HuH-7 (cell line): Measurements from ENCODE around the gene PIH1D1.

Experiments
- DNase-seq: peaks from one replicate; pipeline ENCODE4 v3.0.0; 2011; ENCODE audit warnings: low spot score

Gene PIH1D1

DNA sequence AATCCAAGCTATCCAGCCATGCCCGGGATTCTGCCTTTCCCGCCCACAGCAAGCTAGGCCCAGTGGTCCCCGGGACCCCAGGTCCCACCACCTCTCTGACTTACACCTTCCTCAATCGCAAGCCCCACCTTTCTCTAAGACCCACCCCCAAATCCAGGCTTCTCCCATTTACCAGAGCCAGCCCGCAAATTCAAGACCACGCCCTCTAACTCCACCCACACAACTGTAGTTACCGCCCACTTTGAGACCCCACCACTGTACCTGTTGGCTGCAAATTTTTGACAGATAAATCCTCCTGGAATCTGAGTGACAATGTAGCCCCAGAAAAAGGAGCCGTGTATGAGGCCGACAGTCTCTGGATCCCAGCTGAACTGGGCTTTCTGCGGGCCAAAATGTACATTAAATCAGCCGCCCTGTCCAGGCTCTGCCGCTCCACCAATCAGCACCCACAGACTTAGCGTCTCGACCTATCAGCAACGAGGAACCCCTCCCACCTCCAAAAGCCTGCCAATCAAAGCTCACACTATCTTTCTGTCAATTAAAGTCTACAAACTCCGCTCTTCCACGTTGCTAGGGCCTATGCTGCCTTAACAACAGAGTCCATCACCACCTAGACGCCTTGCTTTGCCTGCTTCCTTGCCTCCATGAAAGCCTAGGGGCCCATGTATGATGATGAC lies 16.6 kb downstream of the PIH1D1 start:
- DNase-seq, result no peak

- DNase-seq, result no peak
These were observed 18.2 kb downstream of the PIH1D1 start for GRCh38 chr19:49433240-49433901.

- no peak for DNase-seq
These were observed 19.2 kb downstream of the PIH1D1 start for GRCh38 chr19:49432141-49433073.

DNA sequence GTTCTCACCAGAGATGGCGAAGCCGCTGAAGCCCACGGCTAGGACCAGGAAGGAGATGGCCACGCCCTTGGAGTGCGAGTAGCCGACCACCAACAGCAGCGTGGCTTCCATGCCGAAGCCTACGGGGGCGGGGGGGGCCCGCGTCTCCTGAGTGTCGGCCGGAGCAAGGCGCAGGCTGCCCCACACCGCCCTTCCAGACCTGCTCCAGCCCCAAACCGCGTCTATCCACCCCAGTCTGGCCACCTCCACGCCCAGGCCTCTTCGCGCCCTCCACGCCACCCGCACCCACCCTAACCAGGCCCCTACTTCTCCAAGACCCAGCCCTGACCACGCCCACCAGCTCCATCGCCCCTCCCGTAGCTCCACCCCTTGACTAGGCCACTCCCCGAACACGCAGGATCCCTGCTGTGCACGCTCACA lies 20.3 kb downstream of the PIH1D1 start:
- DNase-seq, result no peak

- peak; percentile 63 for DNase-seq
These were observed 20.8 kb downstream of the PIH1D1 start for GRCh38 chr19:49430678-49431329.

DNA sequence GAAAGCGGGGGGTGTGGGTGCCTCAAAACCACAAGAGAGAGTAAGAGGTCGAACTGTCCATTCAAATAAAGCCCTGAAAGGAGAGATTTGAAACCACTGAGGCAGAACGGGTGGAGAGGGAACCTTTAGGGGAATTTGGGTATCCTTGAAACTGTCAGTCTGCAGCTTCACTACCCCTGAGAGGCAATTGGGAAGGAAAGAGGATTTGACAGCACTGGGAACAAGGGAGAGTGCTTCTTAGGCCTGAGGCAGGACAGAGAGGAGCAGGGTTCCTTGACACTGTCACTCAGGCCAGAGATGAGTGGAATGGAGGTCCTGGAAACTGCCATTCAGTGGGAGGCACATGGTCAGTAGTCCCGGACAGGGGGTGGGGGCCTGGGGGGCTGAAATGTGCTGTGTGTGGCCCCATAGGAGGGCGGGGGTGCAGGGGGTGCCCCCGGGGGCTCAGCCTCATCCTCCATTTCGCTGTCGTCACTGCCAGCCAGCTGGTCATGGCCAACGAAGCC lies 21.4 kb downstream of the PIH1D1 start:
- no peak for DNase-seq

GRCh38 chr19:49428547-49429451 lies 22.8 kb downstream of the PIH1D1 start:
- no peak for DNase-seq

DNA sequence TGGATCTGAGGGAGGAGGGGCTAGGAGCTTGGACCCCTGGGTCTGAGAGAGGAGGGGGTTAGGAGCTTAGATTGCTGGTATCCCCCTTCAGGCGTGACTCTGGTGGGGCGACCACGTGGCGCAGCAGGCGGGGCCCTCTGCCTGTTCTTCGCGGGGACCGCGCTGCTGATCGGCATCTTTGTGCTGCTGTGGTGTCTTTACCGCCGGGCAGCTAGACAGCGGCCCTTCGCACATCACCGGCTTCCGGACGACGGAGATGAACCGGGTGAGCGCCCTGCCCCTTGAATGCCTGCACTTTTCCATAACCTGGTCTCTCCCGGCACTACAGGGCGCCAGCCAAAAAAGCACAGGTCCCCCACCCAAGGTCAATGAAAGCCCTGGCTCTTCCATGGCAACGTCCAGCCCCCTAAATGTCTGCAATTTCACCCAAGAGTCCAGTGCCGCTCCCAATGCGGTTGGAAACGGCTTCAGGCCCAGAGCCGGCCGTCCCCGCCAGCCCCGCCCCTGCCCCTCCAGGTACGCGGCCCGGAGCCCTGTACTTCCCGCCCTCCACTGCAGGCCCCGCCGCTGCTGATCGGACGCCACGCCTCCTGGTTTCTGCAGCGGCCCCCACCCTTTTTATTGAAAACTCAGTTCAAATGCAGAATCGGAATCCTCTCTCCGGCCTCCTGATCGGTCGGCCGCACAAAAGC lies 23.6 kb downstream of the PIH1D1 start:
- DNase-seq, result no peak

- DNase-seq, result no peak
These were observed 24.3 kb downstream of the PIH1D1 start for GRCh38 chr19:49427339-49427738.

DNA sequence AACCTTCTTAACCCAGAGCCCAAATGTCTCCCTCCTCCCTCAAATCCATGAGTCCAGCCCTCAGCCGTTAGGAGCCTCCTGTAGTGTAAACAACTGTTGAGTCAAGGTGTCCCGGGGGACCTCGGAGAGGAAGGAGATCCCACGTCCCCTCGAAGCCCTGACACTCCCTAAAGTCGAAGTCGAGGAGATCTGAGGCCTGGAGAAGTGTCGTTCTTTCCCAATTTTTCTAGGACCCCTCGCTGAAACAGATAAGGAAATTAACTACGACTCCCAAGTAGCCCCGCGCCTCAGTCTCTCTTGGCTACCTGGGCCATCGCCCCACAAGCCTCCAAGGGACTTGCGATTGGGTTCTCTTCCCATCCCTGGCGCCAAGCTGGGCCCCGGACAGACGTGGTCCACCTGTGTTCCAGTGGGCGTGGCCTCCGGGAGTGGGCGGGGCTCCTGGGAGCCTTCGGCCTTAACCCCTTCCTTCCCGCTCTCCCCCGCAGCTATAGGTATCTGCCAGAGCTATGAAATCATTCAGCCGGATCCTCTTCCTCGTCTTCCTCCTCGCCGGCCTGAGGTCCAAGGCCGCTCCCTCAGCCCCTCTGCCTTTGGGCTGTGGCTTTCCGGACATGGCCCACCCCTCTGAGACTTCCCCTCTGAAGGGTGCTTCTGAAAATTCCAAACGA lies 25.6 kb downstream of the PIH1D1 start:
- no peak for DNase-seq

- DNase-seq, result no peak
These were observed 26.4 kb downstream of the PIH1D1 start, which contains the start of gene GFY for GRCh38 chr19:49425178-49425577. Gene GFY, plus strand, starts transcription at chr19:49425388. Its CDS starts 1,043 bp downstream, at chr19:49426431.

DNA sequence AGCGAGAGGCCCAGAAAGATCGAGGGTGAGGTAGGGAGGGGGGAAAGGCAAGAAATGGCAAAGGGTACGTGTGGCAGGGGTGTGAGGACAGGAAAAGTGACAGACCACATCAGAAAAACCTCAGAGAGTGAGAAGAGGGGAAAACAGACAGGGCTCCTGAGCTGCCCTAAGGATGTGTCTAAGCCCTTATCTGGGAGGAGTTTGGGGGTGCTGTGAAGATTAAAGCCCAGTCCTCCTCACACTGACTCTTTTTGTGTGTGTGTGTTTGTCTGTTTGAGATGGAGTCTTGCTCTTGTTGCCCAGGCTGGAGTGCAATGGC lies 27.7 kb downstream of the PIH1D1 start:
- DNase-seq, result no peak

- no peak for DNase-seq
These were observed 28.3 kb downstream of the PIH1D1 start, which contains the start of gene PTH2 for GRCh38 chr19:49423071-49423984. Gene PTH2, minus strand, starts transcription at chr19:49423441. Its CDS starts 102 bp downstream, at chr19:49423339.

GRCh38 chr19:49422407-49423070 lies 29.1 kb downstream of the PIH1D1 start:
- peak; percentile 84 for DNase-seq

GRCh38 chr19:49421878-49422202 lies 29.8 kb downstream of the PIH1D1 start:
- no peak for DNase-seq

DNA sequence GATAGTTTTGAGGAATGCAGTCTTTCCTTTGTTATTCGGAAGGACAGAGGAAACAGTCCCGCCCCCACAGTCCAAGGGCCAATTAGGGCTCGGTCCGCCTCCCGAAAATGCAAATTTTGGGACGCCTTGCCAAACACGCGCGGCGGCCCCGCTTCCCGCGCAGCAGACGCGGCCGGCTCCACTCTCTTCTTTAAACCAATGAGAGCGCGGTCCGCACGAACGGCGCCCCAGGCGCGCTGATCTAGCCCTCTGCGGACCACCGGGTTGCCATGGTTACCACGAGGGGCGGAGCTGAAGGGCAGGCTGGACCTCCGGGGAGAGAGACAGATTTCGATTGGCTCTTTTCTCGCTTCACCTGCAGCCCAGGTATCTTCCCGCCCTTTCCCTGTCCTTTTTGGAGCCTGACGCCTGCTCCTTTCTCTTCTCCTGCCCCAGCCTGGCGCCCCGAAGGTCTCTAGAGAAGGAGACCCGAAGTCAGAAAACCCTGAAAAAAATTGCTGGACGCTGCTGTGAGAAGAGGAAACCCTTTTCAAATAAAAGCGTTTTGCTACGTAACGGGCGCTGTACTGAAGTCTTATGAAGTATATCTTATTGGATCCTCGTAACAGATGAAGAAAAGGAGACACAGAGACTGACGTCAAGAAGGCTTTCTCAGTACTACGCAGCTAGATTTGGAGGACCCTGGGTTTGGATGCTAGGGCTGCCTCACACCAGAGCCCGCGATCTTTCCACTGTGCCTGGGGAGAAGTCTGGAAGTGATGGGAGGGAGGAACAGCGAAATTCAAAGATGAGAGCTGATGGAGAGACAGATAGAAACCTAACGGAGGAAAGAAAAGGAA lies 30.4 kb downstream of the PIH1D1 start:
- peak; percentile 76 for DNase-seq

DNA sequence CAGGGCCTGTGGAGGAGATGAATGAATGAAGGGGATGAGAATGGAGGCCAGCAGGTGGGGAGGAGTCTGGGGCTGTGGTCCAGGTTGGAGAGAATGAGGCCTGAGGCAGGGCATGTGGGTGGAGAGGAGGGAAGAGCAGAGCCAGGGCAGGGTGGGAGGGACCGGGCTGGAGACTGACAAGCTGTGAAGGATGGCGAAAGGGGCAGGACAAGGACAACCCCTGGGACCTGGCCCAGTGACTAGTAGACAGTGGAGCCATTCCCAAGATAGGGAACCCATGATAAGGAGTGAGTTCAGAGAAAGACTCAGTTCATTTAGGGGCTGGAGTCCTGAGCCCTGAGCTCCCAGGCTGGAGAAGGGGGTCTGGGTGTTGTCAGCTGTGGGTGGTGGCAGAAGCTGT lies 31.4 kb downstream of the PIH1D1 start:
- DNase-seq, result no peak
